Gastroesophageal sphincter (tissue), 3 donors: ENCODE results near the gene RAP1GAP2.

ENCODE experiments used
- CTCF ChIP-seq, 4 experiments: fragments of 200-600 bp in 2 of 4; fragments of 450-650 bp in 2 of 4; sonication (generic) in 1 of 4; IDR thresholded peaks; one replicate each; pipeline ENCODE4 v1.5.1; 2017 to 2019; ENCODE audit warnings: antibody characterized with exemption in 4 of 4, mild to moderate bottlenecking in 2 of 4, moderate library complexity in 2 of 4
- EP300 ChIP-seq: sonication (generic); formaldehyde crosslinking; IDR thresholded peaks from one replicate; pipeline ENCODE4 v1.6.1; 2017; ENCODE audit warnings: antibody characterized with exemption, mild to moderate bottlenecking
- POLR2AphosphoS5 ChIP-seq: sonication (generic); formaldehyde crosslinking; IDR thresholded peaks from one replicate; pipeline ENCODE4 v1.6.1; 2017; ENCODE audit warnings: antibody characterized with exemption

DNA sequence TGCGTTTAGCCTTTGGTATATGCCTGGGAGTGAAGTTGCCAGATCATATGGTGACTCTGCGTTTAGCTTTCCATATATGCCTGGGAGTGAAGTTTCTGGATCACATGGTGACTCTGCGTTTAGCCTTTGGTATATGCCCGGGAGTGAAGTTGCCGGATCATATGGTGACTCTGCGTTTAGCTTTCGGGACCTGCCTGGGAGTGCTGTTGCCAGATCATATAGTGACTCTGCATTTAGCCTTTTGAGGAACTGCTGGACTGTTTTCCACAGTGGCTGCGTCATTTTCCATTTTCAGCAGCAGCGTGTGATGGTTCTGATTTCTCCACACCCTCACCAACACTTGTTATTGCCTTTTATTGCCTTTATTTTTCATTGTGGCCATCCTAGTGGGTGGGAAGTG lies 194.2 kb downstream of the RAP1GAP2 start:
- TF ChIP-seq CTCF (IDR thresholded peaks at IDR 0.05) = no peak
- no peak for TF ChIP-seq EP300
- no peak for TF ChIP-seq POLR2AphosphoS5
